Loucy (cell line): ENCODE results near the gene RERE.

Source experiments
- CTCF ChIP-seq: fragments of 200-600 bp; sonication (generic); conservative IDR thresholded peaks from 2 replicates; pipeline ENCODE4 v1.5.1; 2014; ENCODE audit warnings: mild to moderate bottlenecking, antibody characterized with exemption, low read length
- EZH2phosphoT487 ChIP-seq: fragments of 200-600 bp; IDR thresholded peaks from 2 replicates; pipeline ENCODE4 v1.6.1; 2018; ENCODE audit warnings: antibody characterized with exemption, mild to moderate bottlenecking, moderate library complexity, borderline replicate concordance

- no peak for TF ChIP-seq CTCF
- no peak for TF ChIP-seq EZH2phosphoT487
Observed at GRCh38 chr1:8448911-8449661, 368.4 kb downstream of the RERE start.
